Suprapubic skin (tissue), 4 donors: ENCODE measurements around the gene SETD6.

Source experiments
- EP300 ChIP-seq: sonication (generic); formaldehyde crosslinking; IDR thresholded peaks from one replicate; pipeline ENCODE4 v1.6.1; 2017; ENCODE audit warnings: antibody characterized with exemption
- POLR2A ChIP-seq, 2 donors: fragments of 450-650 bp; IDR thresholded peaks; one replicate each; pipeline ENCODE4 v1.6.1; 2017; ENCODE audit warnings: antibody characterized with exemption in 2 of 2, mild to moderate bottlenecking in 2 of 2, moderate library complexity in 2 of 2
- POLR2AphosphoS5 ChIP-seq, 3 donors: sonication (generic); formaldehyde crosslinking; IDR thresholded peaks; one replicate each; pipeline ENCODE4 v1.6.1; 2017; ENCODE audit warnings: antibody characterized with exemption in 3 of 3
- TF ChIP-seq, protein P1 (sequence below), 2 donors: fragments of 200-600 bp in 1 of 2; fragments of 450-650 bp in 1 of 2; sonication (generic) in 1 of 2; IDR thresholded peaks; one replicate each; pipeline ENCODE4 v1.5.1; 2016 to 2019; ENCODE audit warnings: antibody characterized with exemption in 2 of 2, mild to moderate bottlenecking in 1 of 2, moderate library complexity in 1 of 2

DNA sequence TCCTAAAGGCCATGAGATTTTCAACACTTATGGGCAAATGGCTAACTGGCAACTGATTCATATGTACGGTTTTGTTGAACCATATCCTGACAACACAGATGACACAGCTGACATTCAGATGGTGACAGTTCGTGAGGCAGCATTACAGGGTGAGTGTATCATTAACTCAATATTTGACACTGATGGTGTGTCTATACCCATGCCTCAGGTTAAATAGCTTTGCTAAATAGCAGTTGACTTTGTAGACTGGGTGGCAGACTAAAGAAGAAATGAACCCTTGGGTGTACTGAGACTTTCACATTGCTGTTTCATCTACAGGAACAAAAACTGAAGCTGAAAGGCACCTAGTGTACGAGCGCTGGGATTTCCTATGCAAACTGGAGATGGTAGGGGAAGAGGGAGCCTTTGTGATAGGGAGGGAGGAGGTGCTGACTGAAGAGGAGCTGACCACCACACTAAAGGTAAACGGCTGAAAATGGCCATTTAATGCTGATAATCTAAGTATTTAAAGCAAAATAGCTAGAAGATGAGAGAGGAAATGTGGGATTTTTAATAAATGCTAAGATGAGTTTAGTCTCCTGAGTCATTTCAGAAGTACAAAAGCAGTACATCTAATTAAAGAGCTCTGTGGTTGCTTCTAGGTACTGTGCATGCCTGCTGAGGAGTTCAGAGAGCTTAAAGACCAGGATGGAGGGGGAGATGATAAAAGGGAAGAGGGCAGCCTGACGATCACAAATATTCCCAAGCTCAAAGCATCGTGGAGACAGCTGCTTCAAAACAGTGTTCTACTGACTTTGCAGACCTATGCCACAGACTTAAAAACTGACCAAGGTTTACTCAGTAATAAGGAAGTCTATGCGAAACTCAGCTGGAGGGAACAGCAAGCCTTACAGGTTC lies 3.0 kb downstream of the SETD6 start:
- TF ChIP-seq POLR2A (IDR thresholded peaks at IDR 0.05) = no peak
- no peak for TF ChIP-seq POLR2AphosphoS5 (IDR thresholded peaks at IDR 0.05)
- TF ChIP-seq, protein P1, sequence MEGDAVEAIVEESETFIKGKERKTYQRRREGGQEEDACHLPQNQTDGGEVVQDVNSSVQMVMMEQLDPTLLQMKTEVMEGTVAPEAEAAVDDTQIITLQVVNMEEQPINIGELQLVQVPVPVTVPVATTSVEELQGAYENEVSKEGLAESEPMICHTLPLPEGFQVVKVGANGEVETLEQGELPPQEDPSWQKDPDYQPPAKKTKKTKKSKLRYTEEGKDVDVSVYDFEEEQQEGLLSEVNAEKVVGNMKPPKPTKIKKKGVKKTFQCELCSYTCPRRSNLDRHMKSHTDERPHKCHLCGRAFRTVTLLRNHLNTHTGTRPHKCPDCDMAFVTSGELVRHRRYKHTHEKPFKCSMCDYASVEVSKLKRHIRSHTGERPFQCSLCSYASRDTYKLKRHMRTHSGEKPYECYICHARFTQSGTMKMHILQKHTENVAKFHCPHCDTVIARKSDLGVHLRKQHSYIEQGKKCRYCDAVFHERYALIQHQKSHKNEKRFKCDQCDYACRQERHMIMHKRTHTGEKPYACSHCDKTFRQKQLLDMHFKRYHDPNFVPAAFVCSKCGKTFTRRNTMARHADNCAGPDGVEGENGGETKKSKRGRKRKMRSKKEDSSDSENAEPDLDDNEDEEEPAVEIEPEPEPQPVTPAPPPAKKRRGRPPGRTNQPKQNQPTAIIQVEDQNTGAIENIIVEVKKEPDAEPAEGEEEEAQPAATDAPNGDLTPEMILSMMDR (IDR thresholded peaks at IDR 0.05) = no peak
- TF ChIP-seq EP300 = no peak
